ENCODE data around the gene KIF6. TPM values are rescaled to one million over a fixed set of nuclear protein-coding genes. Genes with fewer than 3 reads are reported as not detected.

KIF6 gene
- total and polyA plus RNA-seq, 2 of the 8 experiments (the other 6 are each of a cell fraction or from before 2014, with no cell fraction given) = 0.53 to 0.65 TPM

DNA sequence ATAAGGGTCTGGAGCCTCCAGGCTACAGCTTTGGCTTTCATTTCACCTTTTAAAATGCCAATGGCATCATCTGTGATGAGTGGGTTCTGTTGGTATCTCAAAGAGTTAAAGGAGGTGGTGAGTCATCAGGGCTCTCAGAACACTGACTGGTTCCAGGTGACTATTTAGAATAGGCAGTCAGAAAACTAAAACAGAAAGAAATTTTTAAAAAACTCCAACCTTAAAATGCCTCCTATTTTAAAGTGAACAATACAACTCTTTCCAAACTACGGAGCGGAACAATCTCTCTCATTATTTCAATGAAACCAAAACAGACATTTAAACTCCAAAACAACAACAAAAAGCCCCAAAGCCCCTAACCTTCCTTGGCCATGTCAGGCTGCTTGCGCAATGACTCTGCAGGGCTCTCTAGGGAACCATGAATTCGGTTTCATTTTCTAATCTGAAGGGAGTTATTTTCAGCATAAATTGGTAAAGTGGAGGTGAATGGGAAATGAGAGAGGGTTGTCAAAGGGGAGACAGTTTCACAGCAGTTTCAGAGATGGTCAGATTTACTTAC is 194.9 kb downstream of the KIF6 start (continued):
- TF ChIP-seq KDM4A (IDR thresholded peaks at IDR 0.05; ENCODE audit: low read depth, low read length, severe bottlenecking) = no peak

Data from H1 (cell line).